Skeletal muscle cell (primary cell): ENCODE measurements around the gene NLN.
A peak's percentile ranks its signal among the peaks of the same experiment; 100 is the strongest.
"Not testable (repeated sequence)": the region's sequence is repeated elsewhere in the genome, so short reads cannot be mapped to it uniquely, and the experiment has no call there.

Experiments used
- DNase-seq: peaks from one replicate; pipeline ENCODE4 v3.0.0-alpha.2; 2010; ENCODE audit warnings: low read depth
- H3K4me3 ChIP-seq: 2 replicates; pipeline ENCODE4 v1.5.1; 2011; ENCODE audit warnings: low read depth, mild to moderate bottlenecking, control low read depth, low read length, moderate library complexity

NLN gene

GRCh38 chr5:65855766-65856315 lies 133.8 kb downstream of the NLN start:
- no peak overlapping the region for H3K4me3 ChIP-seq
- DNase-seq: no peak

GRCh38 chr5:65856520-65856919 lies 134.5 kb downstream of the NLN start:
- DNase-seq: no peak
- no peak overlapping the region for H3K4me3 ChIP-seq

GRCh38 chr5:65858316-65858715 lies 136.3 kb downstream of the NLN start:
- DNase-seq: no peak

GRCh38 chr5:65861830-65862241 lies 139.8 kb downstream of the NLN start:
- H3K4me3 ChIP-seq: no peak overlapping the region
- DNase-seq: peak; percentile 72

More at GRCh38 chr5:65858316-65858715, 136.3 kb downstream of the NLN start:
- no peak overlapping the region for H3K4me3 ChIP-seq

- DNase-seq: no peak
Observed at GRCh38 chr5:65862384-65862783, 140.4 kb downstream of the NLN start.

GRCh38 chr5:65863747-65864146 lies 141.7 kb downstream of the NLN start:
- no peak for DNase-seq
- H3K4me3 ChIP-seq: no peak overlapping the region

More at GRCh38 chr5:65862384-65862783, 140.4 kb downstream of the NLN start:
- no peak overlapping the region for H3K4me3 ChIP-seq

GRCh38 chr5:65866837-65867521 lies 145.0 kb downstream of the NLN start:
- H3K4me3 ChIP-seq: no peak overlapping the region
- no peak for DNase-seq

GRCh38 chr5:65867542-65868195 lies 145.7 kb downstream of the NLN start:
- no peak for DNase-seq
- no peak overlapping the region for H3K4me3 ChIP-seq

- H3K4me3 ChIP-seq: no peak overlapping the region
- no peak for DNase-seq
Observed at GRCh38 chr5:65868509-65868908, 146.5 kb downstream of the NLN start.

GRCh38 chr5:65871182-65871581 lies 149.2 kb downstream of the NLN start:
- H3K4me3 ChIP-seq: no peak overlapping the region
- no peak for DNase-seq

- H3K4me3 ChIP-seq, DNase-seq: not testable (repeated sequence)
Observed at GRCh38 chr5:65871776-65872175, 149.8 kb downstream of the NLN start.

GRCh38 chr5:65873181-65873750 lies 151.3 kb downstream of the NLN start:
- no peak for DNase-seq
- no peak overlapping the region for H3K4me3 ChIP-seq

GRCh38 chr5:65874241-65874640 lies 152.2 kb downstream of the NLN start:
- H3K4me3 ChIP-seq: no peak overlapping the region
- peak; percentile 47 for DNase-seq

- DNase-seq: no peak
- no peak overlapping the region for H3K4me3 ChIP-seq
Observed at GRCh38 chr5:65876496-65876895, 154.5 kb downstream of the NLN start.

- H3K4me3 ChIP-seq: no peak overlapping the region
- no peak for DNase-seq
Observed at GRCh38 chr5:65876970-65877369, 155.0 kb downstream of the NLN start.
